ENCODE results near the gene GABRA4.
A peak's percentile ranks its signal among the peaks of the same experiment; 100 is the strongest.

Gene GABRA4

DNA sequence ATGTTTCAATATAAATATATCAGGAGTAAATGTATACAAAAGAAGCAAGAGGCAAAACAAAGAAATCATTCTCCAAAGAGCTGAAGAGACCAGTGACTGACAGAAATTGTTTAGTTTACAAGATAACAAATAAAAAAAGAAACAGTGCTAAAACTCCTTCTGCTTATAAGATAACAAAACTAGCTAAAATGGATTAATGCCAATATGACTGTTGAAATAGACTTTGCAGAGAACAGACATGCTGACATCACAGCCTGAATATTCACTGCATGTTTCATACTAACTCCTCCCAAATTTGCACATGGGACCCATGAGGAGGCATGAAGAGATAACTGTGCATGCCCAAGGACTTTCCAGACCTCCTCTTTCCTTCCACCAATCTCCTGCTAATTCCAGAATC, 6.2 kb upstream of the GABRA4 start (continued):
- TF ChIP-seq, protein P1, sequence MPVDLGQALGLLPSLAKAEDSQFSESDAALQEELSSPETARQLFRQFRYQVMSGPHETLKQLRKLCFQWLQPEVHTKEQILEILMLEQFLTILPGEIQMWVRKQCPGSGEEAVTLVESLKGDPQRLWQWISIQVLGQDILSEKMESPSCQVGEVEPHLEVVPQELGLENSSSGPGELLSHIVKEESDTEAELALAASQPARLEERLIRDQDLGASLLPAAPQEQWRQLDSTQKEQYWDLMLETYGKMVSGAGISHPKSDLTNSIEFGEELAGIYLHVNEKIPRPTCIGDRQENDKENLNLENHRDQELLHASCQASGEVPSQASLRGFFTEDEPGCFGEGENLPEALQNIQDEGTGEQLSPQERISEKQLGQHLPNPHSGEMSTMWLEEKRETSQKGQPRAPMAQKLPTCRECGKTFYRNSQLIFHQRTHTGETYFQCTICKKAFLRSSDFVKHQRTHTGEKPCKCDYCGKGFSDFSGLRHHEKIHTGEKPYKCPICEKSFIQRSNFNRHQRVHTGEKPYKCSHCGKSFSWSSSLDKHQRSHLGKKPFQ (tag by site-specific recombination; IDR thresholded peaks at IDR 0.05) = no peak

DNA sequence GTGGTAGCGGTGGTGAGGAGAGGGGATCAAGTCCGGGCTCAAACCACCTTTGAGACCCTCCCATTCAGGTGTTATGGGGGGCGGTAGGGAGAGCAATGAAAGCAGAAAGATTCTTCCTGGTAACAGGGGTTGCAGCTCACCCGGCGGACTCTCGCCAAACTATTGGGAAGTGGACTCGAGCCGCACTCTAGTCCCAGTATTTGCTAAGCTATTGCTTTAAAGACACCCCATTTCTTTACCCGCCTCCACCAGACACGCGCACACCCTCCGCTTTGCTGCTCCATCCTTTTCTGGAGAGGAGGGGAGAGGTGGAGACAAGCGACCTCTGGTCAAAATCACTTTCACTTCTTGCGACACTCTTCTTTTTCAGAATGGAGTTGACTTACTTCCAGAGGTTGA, 625 bp upstream of the GABRA4 start:
- H3K27ac ChIP-seq (ENCODE audit: extremely low read depth, low read depth, low read length) = no peak overlapping the region
- POLR2A ChIA-PET = no interaction called here
- no peaks in the 10 kb centered on the region for H3K9me3 ChIP-seq (ENCODE audit: control insufficient read depth, insufficient read depth, low read depth, low read length)
- TF ChIP-seq ZIC2 (tag by site-specific recombination; IDR thresholded peaks at IDR 0.05) = no peak
- TF ChIP-seq ZFP41 (tag by site-specific recombination; IDR thresholded peaks at IDR 0.05; ENCODE audit: borderline replicate concordance) = no peak
- no peak for TF ChIP-seq ZNF596 (tag by site-specific recombination; IDR thresholded peaks at IDR 0.05)
- no peak for TF ChIP-seq BCL11A (tag by site-specific recombination; IDR thresholded peaks at IDR 0.05; ENCODE audit: low read depth)
- TF ChIP-seq ZNF19 (tag by site-specific recombination; IDR thresholded peaks at IDR 0.05; ENCODE audit: low read depth) = no peak
- no peak for TF ChIP-seq HOXD13 (CRISPR knock-in tag; IDR thresholded peaks at IDR 0.05; ENCODE audit: borderline replicate concordance)
- TF ChIP-seq, protein P2, sequence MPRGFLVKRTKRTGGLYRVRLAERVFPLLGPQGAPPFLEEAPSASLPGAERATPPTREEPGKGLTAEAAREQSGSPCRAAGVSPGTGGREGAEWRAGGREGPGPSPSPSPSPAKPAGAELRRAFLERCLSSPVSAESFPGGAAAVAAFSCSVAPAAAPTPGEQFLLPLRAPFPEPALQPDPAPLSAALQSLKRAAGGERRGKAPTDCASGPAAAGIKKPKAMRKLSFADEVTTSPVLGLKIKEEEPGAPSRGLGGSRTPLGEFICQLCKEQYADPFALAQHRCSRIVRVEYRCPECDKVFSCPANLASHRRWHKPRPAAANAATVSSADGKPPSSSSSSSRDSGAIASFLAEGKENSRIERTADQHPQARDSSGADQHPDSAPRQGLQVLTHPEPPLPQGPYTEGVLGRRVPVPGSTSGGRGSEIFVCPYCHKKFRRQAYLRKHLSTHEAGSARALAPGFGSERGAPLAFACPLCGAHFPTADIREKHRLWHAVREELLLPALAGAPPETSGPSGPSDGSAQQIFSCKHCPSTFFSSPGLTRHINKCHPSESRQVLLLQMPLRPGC (tag by site-specific recombination; IDR thresholded peaks at IDR 0.05) = no peak
- no peak for TF ChIP-seq ZFP37 (tag by site-specific recombination; IDR thresholded peaks at IDR 0.05)
- TF ChIP-seq, protein P3, sequence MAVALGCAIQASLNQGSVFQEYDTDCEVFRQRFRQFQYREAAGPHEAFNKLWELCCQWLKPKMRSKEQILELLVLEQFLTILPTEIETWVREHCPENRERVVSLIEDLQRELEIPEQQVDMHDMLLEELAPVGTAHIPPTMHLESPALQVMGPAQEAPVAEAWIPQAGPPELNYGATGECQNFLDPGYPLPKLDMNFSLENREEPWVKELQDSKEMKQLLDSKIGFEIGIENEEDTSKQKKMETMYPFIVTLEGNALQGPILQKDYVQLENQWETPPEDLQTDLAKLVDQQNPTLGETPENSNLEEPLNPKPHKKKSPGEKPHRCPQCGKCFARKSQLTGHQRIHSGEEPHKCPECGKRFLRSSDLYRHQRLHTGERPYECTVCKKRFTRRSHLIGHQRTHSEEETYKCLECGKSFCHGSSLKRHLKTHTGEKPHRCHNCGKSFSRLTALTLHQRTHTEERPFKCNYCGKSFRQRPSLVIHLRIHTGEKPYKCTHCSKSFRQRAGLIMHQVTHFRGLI (tag by site-specific recombination; IDR thresholded peaks at IDR 0.05) = no peak
- TF ChIP-seq ZNF302 (tag by site-specific recombination; IDR thresholded peaks at IDR 0.05; ENCODE audit: low read depth) = no peak
- no peak for TF ChIP-seq ZNF202 (tag by site-specific recombination; IDR thresholded peaks at IDR 0.05; ENCODE audit: borderline replicate concordance)
- no peak for TF ChIP-seq ZNF37A (tag by site-specific recombination; IDR thresholded peaks at IDR 0.05)
- TF ChIP-seq IKZF3 (tag by site-specific recombination; IDR thresholded peaks at IDR 0.05) = no peak
- TF ChIP-seq, protein P4, sequence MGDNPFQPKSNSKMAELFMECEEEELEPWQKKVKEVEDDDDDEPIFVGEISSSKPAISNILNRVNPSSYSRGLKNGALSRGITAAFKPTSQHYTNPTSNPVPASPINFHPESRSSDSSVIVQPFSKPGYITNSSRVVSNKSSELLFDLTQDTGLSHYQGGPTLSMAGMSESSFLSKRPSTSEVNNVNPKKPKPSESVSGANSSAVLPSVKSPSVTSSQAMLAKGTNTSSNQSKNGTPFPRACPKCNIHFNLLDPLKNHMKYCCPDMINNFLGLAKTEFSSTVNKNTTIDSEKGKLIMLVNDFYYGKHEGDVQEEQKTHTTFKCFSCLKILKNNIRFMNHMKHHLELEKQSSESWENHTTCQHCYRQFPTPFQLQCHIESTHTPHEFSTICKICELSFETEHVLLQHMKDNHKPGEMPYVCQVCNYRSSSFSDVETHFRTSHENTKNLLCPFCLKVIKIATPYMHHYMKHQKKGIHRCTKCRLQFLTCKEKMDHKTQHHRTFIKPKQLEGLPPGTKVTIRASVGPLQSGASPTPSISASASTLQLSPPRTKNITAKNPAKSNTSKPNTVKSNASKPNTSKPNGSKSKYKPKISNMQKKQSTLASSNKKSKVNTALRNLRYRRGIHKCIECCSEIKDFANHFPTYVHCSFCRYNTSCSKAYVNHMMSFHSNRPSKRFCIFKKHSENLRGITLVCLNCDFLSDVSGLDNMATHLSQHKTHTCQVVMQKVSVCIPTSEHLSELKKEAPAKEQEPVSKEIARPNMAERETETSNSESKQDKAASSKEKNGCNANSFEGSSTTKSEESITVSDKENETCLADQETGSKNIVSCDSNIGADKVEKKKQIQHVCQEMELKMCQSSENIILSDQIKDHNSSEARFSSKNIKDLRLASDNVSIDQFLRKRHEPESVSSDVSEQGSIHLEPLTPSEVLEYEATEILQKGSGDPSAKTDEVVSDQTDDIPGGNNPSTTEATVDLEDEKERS (tag by site-specific recombination; IDR thresholded peaks at IDR 0.05) = no peak
- TF ChIP-seq, protein P5, sequence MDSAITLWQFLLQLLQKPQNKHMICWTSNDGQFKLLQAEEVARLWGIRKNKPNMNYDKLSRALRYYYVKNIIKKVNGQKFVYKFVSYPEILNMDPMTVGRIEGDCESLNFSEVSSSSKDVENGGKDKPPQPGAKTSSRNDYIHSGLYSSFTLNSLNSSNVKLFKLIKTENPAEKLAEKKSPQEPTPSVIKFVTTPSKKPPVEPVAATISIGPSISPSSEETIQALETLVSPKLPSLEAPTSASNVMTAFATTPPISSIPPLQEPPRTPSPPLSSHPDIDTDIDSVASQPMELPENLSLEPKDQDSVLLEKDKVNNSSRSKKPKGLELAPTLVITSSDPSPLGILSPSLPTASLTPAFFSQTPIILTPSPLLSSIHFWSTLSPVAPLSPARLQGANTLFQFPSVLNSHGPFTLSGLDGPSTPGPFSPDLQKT (IDR thresholded peaks at IDR 0.05; ENCODE audit: borderline replicate concordance, low read depth, low read length) = no peak
- TF ChIP-seq ZNF121 (tag by site-specific recombination; IDR thresholded peaks at IDR 0.05) = no peak
- TF ChIP-seq, protein P6, sequence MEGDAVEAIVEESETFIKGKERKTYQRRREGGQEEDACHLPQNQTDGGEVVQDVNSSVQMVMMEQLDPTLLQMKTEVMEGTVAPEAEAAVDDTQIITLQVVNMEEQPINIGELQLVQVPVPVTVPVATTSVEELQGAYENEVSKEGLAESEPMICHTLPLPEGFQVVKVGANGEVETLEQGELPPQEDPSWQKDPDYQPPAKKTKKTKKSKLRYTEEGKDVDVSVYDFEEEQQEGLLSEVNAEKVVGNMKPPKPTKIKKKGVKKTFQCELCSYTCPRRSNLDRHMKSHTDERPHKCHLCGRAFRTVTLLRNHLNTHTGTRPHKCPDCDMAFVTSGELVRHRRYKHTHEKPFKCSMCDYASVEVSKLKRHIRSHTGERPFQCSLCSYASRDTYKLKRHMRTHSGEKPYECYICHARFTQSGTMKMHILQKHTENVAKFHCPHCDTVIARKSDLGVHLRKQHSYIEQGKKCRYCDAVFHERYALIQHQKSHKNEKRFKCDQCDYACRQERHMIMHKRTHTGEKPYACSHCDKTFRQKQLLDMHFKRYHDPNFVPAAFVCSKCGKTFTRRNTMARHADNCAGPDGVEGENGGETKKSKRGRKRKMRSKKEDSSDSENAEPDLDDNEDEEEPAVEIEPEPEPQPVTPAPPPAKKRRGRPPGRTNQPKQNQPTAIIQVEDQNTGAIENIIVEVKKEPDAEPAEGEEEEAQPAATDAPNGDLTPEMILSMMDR (tag by site-specific recombination; IDR thresholded peaks at IDR 0.05) = no peak
- no peaks in the 10 kb centered on the region for H3K4me1 ChIP-seq (ENCODE audit: control insufficient read depth, insufficient read depth, low read length)
- CTCF ChIA-PET = no interaction called here
- peak overlapping the region; percentile 49 for H3K4me3 ChIP-seq (ENCODE audit: low read depth, low read length)
- no peaks in the 10 kb centered on the region for H3K36me3 ChIP-seq (ENCODE audit: control insufficient read depth in 2 of 2, insufficient read depth in 1 of 2, low read length in 2 of 2)
